A549 (cell line): Measurements from ENCODE around the gene C10orf90.

ENCODE experiments used
- CTCF ChIP-seq: fragments of >200 bp; sonication (Bioruptor Twin); formaldehyde crosslinking; IDR thresholded peaks from 3 replicates; pipeline ENCODE4 v1.5.1; 2016
- HDAC2 ChIP-seq: fragments of 200-600 bp; sonication (generic); IDR thresholded peaks from 2 replicates; pipeline ENCODE4 v1.6.1; 2016
- MAFK ChIP-seq: fragments of 450-650 bp; IDR thresholded peaks from 2 replicates; pipeline ENCODE4 v1.6.1; 2014; ENCODE audit not compliant: partially characterized antibody
- PHF8 ChIP-seq: fragments of 200-600 bp; sonication (generic); IDR thresholded peaks from 2 replicates; pipeline ENCODE4 v1.6.1; 2016; ENCODE audit warnings: low read depth, mild to moderate bottlenecking, antibody characterized with exemption, moderate library complexity, borderline replicate concordance
- POLR2A ChIP-seq: IDR thresholded peaks from 2 replicates; pipeline ENCODE4 v1.6.1; 2012; ENCODE audit warnings: mild to moderate bottlenecking, low read length
- RAD21 ChIP-seq, 2 experiments: fragments of >200 bp in 1 of 2; sonication (Bioruptor Twin) in 1 of 2; formaldehyde crosslinking in 1 of 2; IDR thresholded peaks in 1 of 2; conservative IDR thresholded peaks in 1 of 2; 2 replicates in 1 of 2; 3 replicates in 1 of 2; pipeline ENCODE4 v1.6.1; 2012 to 2018; ENCODE audit warnings: inconsistent platforms in 1 of 2
- ZNF302 ChIP-seq: fragments of 250-450 bp; sonication (Bioruptor Pico); IDR thresholded peaks from 2 replicates; pipeline ENCODE4 v1.9.0; 2021; ENCODE audit warnings: inconsistent platforms, mild to moderate bottlenecking, moderate library complexity
- TF ChIP-seq, protein P1 (sequence below): fragments of 250-450 bp; sonication (Bioruptor Pico); IDR thresholded peaks from 2 replicates; pipeline ENCODE4 v1.5.0; 2021; ENCODE audit warnings: mild to moderate bottlenecking, moderate library complexity, borderline replicate concordance

DNA sequence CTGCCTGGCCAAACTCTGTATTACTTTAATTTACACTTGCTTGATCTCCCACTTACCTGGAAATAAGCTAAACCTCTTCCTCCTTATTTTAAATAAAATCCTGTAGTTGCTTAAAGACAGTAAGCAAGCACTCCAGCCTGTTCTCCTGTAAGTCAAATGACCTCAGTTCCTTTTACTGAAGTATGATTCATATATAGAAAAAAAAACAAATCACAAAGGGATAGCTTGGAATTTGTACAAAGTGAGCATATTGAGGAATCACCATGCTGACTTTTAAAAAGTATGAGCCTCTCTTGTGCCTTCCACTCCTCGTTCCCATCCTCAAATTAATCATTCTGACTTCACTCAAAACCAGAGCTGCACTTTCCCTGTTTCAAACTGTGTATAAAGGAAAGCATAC lies 52.0 kb downstream of the C10orf90 start:
- TF ChIP-seq MAFK, result no peak
- no peak for TF ChIP-seq POLR2A
- no peak for TF ChIP-seq HDAC2
- TF ChIP-seq CTCF, result no peak
- TF ChIP-seq PHF8, result no peak
- TF ChIP-seq RAD21 (conservative IDR thresholded peaks at IDR 0.05 in 1 of 2, IDR thresholded peaks at IDR 0.05 in 1 of 2), result no peak
- TF ChIP-seq, protein P1, sequence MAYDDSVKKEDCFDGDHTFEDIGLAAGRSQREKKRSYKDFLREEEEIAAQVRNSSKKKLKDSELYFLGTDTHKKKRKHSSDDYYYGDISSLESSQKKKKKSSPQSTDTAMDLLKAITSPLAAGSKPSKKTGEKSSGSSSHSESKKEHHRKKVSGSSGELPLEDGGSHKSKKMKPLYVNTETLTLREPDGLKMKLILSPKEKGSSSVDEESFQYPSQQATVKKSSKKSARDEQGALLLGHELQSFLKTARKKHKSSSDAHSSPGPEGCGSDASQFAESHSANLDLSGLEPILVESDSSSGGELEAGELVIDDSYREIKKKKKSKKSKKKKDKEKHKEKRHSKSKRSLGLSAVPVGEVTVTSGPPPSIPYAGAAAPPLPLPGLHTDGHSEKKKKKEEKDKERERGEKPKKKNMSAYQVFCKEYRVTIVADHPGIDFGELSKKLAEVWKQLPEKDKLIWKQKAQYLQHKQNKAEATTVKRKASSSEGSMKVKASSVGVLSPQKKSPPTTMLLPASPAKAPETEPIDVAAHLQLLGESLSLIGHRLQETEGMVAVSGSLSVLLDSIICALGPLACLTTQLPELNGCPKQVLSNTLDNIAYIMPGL (CRISPR knock-in tag), result no peak
- no peak for TF ChIP-seq ZNF302 (CRISPR knock-in tag)
